Fibroblast of villous mesenchyme (primary cell): Measurements from ENCODE around the gene DUSP8. TPM values are rescaled to one million over a fixed set of nuclear protein-coding genes. Genes with fewer than 3 reads are reported as not detected.

Source experiments
- DNase-seq: peaks from one replicate; pipeline ENCODE4 v3.0.0-alpha.2; 2010; ENCODE audit warnings: low read depth
- H3K4me3 ChIP-seq: 2 replicates; pipeline ENCODE4 v1.5.1; 2011; ENCODE audit warnings: low read depth, mild to moderate bottlenecking, low read length
- CTCF ChIP-seq: IDR thresholded peaks from 2 replicates; pipeline ENCODE4 v1.5.1; 2012; ENCODE audit warnings: low read depth, mild to moderate bottlenecking, low read length; ENCODE audit not compliant: insufficient read depth
- total RNA-seq: library from RNA; depleted of rRNA; stranded (reverse); fragments of >200 nt; gene quantifications from 2 replicates; pipeline ENCODE4 v1.2.3, GENCODE V29; 2012

Gene DUSP8
- total RNA-seq, 1 donor = 0.86 TPM

GRCh38 chr11:1520209-1520662, 51.8 kb downstream of the DUSP8 start:
- no peak for DNase-seq
- H3K4me3 ChIP-seq = no peak overlapping the region
- no peak for TF ChIP-seq CTCF

- no peak for TF ChIP-seq CTCF
Measured at GRCh38 chr11:1519028-1520010, 52.8 kb downstream of the DUSP8 start.

GRCh38 chr11:1518301-1518700, 53.8 kb downstream of the DUSP8 start:
- no peak for TF ChIP-seq CTCF
- DNase-seq = no peak
- H3K4me3 ChIP-seq = no peak overlapping the region

More at GRCh38 chr11:1519028-1520010, 52.8 kb downstream of the DUSP8 start:
- DNase-seq = no peak
- no peak overlapping the region for H3K4me3 ChIP-seq

GRCh38 chr11:1517117-1518005, 54.7 kb downstream of the DUSP8 start:
- no peak overlapping the region for H3K4me3 ChIP-seq
- DNase-seq = no peak
- TF ChIP-seq CTCF = no peak

GRCh38 chr11:1516273-1517067, 55.6 kb downstream of the DUSP8 start:
- H3K4me3 ChIP-seq = no peak overlapping the region
- no peak for DNase-seq
- TF ChIP-seq CTCF = no peak
